GM18873 (cell line): ENCODE data around the gene CERS5.

Source experiments
- ATAC-seq: cut with Tn5 transposase; IDR thresholded peaks from one replicate; pipeline ENCODE4 v1.9.1; 2021; ENCODE audit warnings: mild to moderate bottlenecking, moderate library complexity, moderate number of reproducible peaks; ENCODE audit not compliant: unreplicated experiment, low FRiP score

CERS5 gene

DNA sequence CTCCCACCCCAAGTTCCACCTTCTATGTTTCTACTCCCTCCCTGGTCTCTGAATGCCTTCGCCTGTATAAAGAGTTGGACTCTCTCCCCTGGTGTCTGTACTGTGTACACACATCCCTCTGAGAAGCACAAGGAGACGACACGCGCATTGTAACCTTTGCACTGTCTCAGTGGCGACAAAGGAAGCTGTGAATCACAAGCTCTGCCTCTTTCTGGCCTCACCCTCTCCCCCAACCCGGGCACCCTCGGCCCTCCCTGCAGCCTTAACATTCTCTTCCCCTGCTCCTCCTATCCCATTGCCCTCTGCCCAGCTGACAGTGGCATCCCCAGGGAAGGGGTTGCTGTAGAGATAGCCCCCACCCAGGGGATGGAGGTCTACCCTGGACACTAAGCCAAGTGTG is 84.5 kb downstream of the CERS5 start:
- no peak for ATAC-seq

DNA sequence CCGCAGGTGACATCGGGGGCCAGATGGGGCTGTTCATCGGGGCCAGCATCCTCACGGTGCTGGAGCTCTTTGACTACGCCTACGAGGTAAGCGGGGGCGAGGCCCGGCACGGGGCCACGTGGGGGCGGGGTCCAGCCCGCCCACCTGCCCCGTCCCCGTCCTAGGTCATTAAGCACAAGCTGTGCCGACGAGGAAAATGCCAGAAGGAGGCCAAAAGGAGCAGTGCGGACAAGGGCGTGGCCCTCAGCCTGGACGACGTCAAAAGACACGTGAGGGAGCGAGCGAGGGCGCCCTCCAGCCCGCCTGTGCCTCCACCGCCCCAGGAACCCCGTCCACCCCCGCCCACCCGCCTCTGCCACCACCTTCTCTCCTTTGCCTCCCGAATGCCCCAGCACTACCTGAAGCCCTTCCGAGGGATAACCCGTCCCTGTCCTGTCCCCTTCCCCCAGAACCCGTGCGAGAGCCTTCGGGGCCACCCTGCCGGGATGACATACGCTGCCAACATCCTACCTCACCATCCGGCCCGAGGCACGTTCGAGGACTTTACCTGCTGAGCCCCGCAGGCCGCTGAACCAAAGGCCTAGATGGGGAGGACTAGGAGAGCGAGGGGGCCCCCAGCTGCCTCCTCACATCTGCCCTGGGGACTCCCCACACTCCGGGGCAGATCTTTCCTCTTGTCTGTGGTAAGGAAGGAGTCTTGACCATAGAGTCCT is 85.9 kb downstream of the CERS5 start:
- no peak for ATAC-seq

DNA sequence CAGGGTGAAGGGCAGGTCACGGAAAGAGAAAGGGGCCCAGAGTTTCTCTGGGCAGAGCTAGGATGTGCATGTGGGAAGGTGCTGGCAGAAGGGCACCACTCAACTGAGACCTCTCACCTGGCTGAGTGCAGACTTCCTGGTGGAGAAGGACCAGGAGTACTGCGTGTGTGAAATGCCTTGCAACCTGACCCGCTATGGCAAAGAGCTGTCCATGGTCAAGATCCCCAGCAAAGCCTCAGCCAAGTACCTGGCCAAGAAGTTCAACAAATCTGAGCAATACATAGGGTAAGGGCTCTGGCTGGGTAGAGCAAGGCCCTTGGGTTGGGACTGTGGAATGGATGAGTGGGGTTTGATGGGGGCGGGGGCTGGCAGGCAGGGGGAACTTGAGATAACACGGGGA is 87.4 kb downstream of the CERS5 start:
- no peak for ATAC-seq
